A673 (cell line): Measurements from ENCODE around the gene ATP1A2. TPM values are rescaled to one million over a fixed set of nuclear protein-coding genes. Genes with fewer than 3 reads are reported as not detected.

Experiments used
- BruUV-seq: library from RNA; stranded (reverse); fragments of 400-500 nt; replicated peaks from 2 replicates; lab custom pipeline; 2021; lab: Mats Ljungman, UMichigan
- CTCF ChIA-PET: fragments of 300-600 bp; sonication (Branson Sonifier 250); formaldehyde crosslinking; loops from one replicate; lab custom pipeline; 2022; ENCODE audit warnings: antibody characterized with exemption; lab: Charles Lee
- POLR2A ChIA-PET: fragments of 300-600 bp; sonication (Branson Sonifier 250); formaldehyde crosslinking; loops from one replicate; lab custom pipeline; 2022; ENCODE audit warnings: antibody characterized with exemption; ENCODE audit not compliant: low non-redundant PET; lab: Charles Lee
- DNase-seq: peaks from one replicate; pipeline ENCODE4 v3.0.0-alpha.2; 2015; ENCODE audit warnings: low spot score
- H3K27ac ChIP-seq: fragments of 200-600 bp; sonication (generic); 2 replicates; pipeline ENCODE4 v1.5.1; 2016; ENCODE audit warnings: mixed run types, low read depth, mild to moderate bottlenecking, mixed read lengths, antibody characterized with exemption, low read length; ENCODE audit not compliant: poor library complexity, severe bottlenecking
- H3K27me3 ChIP-seq: fragments of 200-600 bp; sonication (generic); replicated peaks from 2 replicates; pipeline ENCODE4 v1.6.1; 2017; ENCODE audit warnings: mixed run types, low read depth, mild to moderate bottlenecking, mixed read lengths, antibody characterized with exemption, low read length; ENCODE audit not compliant: insufficient read depth, poor library complexity
- H3K36me3 ChIP-seq: fragments of 200-600 bp; sonication (generic); 2 replicates; pipeline ENCODE4 v1.6.1; 2016; ENCODE audit warnings: mixed run types, mild to moderate bottlenecking, mixed read lengths, antibody characterized with exemption, low read length; ENCODE audit not compliant: insufficient read depth, poor library complexity, severe bottlenecking
- H3K4me1 ChIP-seq: fragments of 200-600 bp; sonication (generic); 2 replicates; pipeline ENCODE4 v1.6.1; 2017; ENCODE audit warnings: mixed run types, mild to moderate bottlenecking, mixed read lengths, antibody characterized with exemption, low read length; ENCODE audit not compliant: insufficient read depth, poor library complexity, severe bottlenecking
- H3K4me3 ChIP-seq: fragments of 200-600 bp; sonication (generic); 2 replicates; pipeline ENCODE4 v1.5.1; 2016; ENCODE audit warnings: low read depth, mixed run types, mild to moderate bottlenecking, mixed read lengths, low read length; ENCODE audit not compliant: poor library complexity, severe bottlenecking
- H3K9me3 ChIP-seq: fragments of 200-600 bp; sonication (generic); 2 replicates; pipeline ENCODE4 v1.6.1; 2016; ENCODE audit warnings: mixed run types, low read depth, mild to moderate bottlenecking, mixed read lengths, antibody characterized with exemption, low read length; ENCODE audit not compliant: poor library complexity, severe bottlenecking
- CTCF ChIP-seq: fragments of 300-800, 200-600 bp; sonication (generic); conservative IDR thresholded peaks from 2 replicates; pipeline ENCODE4 v1.5.1; 2017; ENCODE audit warnings: low read depth, mild to moderate bottlenecking, antibody characterized with exemption, low read length, moderate library complexity, mixed read lengths
- EZH2 ChIP-seq: fragments of 200-600 bp; sonication (generic); IDR thresholded peaks from 2 replicates; pipeline ENCODE4 v1.6.1; 2017; ENCODE audit warnings: borderline replicate concordance, low read depth, mild to moderate bottlenecking, mixed read lengths, antibody characterized with exemption, low read length; ENCODE audit not compliant: poor library complexity, severe bottlenecking
- intact Hi-C: fragments of 100-400 bp; cut with micrococcal nuclease; formaldehyde crosslinking; loops from one replicate; pipeline ENCODE4 v1.10.0; 2022; ENCODE audit not compliant: unreplicated experiment
- total RNA-seq: library from RNA; stranded (reverse); gene quantifications from 2 replicates; pipeline ENCODE4 v1.2.3, GENCODE V29; 2021

ATP1A2 gene
- total RNA-seq, 1 experiment from 2014 or later: not detected

GRCh38 chr1:160187407-160187806 is 71.8 kb downstream of the ATP1A2 start:
- no TSS peak for BruUV-seq
- no peaks in the 10 kb centered on the region for H3K9me3 ChIP-seq
- no peaks in the 10 kb centered on the region for H3K27me3 ChIP-seq
- H3K36me3 ChIP-seq: no peaks in the 10 kb centered on the region
- H3K4me1 ChIP-seq: no peaks in the 10 kb centered on the region
- CTCF ChIA-PET: no interaction called here
- POLR2A ChIA-PET: no interaction called here
- no peak for DNase-seq
- TF ChIP-seq CTCF (no peak), EZH2 (no peak)
- intact Hi-C loops: no loop called here
- H3K4me3 ChIP-seq: no peak overlapping the region
- no peak overlapping the region for H3K27ac ChIP-seq

GRCh38 chr1:160188341-160188740 is 72.8 kb downstream of the ATP1A2 start:
- intact Hi-C loops: no loop called here
- H3K4me1 ChIP-seq: no peaks in the 10 kb centered on the region
- H3K4me3 ChIP-seq: no peak overlapping the region
- DNase-seq: no peak
- H3K27me3 ChIP-seq: no peaks in the 10 kb centered on the region
- POLR2A ChIA-PET: no interaction called here
- no peak overlapping the region for H3K27ac ChIP-seq
- H3K36me3 ChIP-seq: no peaks in the 10 kb centered on the region
- CTCF ChIA-PET: no interaction called here
- no peaks in the 10 kb centered on the region for H3K9me3 ChIP-seq
- TF ChIP-seq EZH2 (no peak), CTCF (no peak)
- no TSS peak for BruUV-seq

GRCh38 chr1:160189649-160190625 is 74.4 kb downstream of the ATP1A2 start, which contains the start of gene CASQ1:
Gene CASQ1 (plus strand): TSS chr1:160190575. CDS start chr1:160190752, 177 bp downstream.
- intact Hi-C loops: loop anchor here (5.0 kb wide), 1 partner anchor 62 kb away; no protein-coding TSS in a partner anchor
- TF ChIP-seq CTCF: no peak
- TF ChIP-seq EZH2: no peak
- no peaks in the 10 kb centered on the region for H3K36me3 ChIP-seq
- H3K4me1 ChIP-seq: no peaks in the 10 kb centered on the region
- CTCF ChIA-PET: no interaction called here
- DNase-seq: no peak
- H3K27ac ChIP-seq: no peak within 1 kb of the TSS
- POLR2A ChIA-PET: no interaction called here
- H3K9me3 ChIP-seq: no peaks in the 10 kb centered on the region
- no peaks in the 10 kb centered on the region for H3K27me3 ChIP-seq
- no TSS peak for BruUV-seq
- H3K4me3 ChIP-seq: no peak within 1 kb of the TSS
